ENCODE data around the gene ACTRT2. TPM values are rescaled to one million over a fixed set of nuclear protein-coding genes. Genes with fewer than 3 reads are reported as not detected.

ACTRT2 gene
- total and polyA plus RNA-seq, 2 donors (not counting 3 experiments of a cell fraction or from before 2014, with no cell fraction given), result not detected

- BruUV-seq (replicated peaks), result no TSS peak
- POLR2A ChIA-PET, result no interaction called here
Observed at GRCh38 chr1:3067671-3068563, 46.6 kb downstream of the ACTRT2 start.

More at GRCh38 chr1:3067671-3068563, 46.6 kb downstream of the ACTRT2 start:
- FAIRE-seq (no peak), DNase-seq (ENCODE audit: low read depth, low spot score) (no peak)
- H3K79me2 ChIP-seq (ENCODE audit: control insufficient read depth, insufficient read depth, low read length), result no peaks in the 10 kb centered on the region
- peaks cover 63 to 79% of the 10 kb centered on the region in 2 experiments for H3K27me3 ChIP-seq (ENCODE audit: control insufficient read depth in 2 of 2, insufficient read depth in 2 of 2, low read length in 2 of 2)
- CTCF ChIA-PET, result no interaction called here
- TF ChIP-seq GATA2 (IDR thresholded peaks at IDR 0.05; ENCODE audit: insufficient read depth, insufficient read length, low read depth, low read length) (no peak), EZH2 (IDR thresholded peaks at IDR 0.05; ENCODE audit: borderline replicate concordance, low read depth, low read length, severe bottlenecking) (peak; percentile 83), FOS (IDR thresholded peaks at IDR 0.05; ENCODE audit: borderline replicate concordance, insufficient read depth, low read length) (no peak), POLR2AphosphoS5 (IDR thresholded peaks at IDR 0.05; ENCODE audit: insufficient read depth, low read depth, low read length) (no peak), CTCF (IDR thresholded peaks at IDR 0.05; ENCODE audit: extremely low read depth in 1 of 2, insufficient read depth in 1 of 2, low read depth in 1 of 2, low read length in 2 of 2) (no peak)
- H3K36me3 ChIP-seq (ENCODE audit: control insufficient read depth in 2 of 2, extremely low read depth in 1 of 2, insufficient read depth in 2 of 2, low read length in 2 of 2), result no peaks in the 10 kb centered on the region
- H3K4me1 ChIP-seq (ENCODE audit: control insufficient read depth, extremely low read depth, insufficient read depth, low read length), result no peaks in the 10 kb centered on the region
- dilution Hi-C loops (cut with MboI; ENCODE audit: extremely low pct_ligation_motif_present, low sequenced_read_pairs), result no loop called here
- H3K9me3 ChIP-seq (replicated peaks; ENCODE audit: control insufficient read depth, insufficient read depth, low read length), result no peaks in the 10 kb centered on the region
- no peak overlapping the region for H2AFZ ChIP-seq (ENCODE audit: low read depth, low read length)
- H3K27ac ChIP-seq (ENCODE audit: insufficient read depth, low read depth, low read length), result no peak overlapping the region
- H3K9ac ChIP-seq (replicated peaks; ENCODE audit: extremely low read depth, insufficient read depth, low read length), result no peak overlapping the region
- H4K20me1 ChIP-seq (replicated peaks; ENCODE audit: control insufficient read depth, extremely low read depth, insufficient read depth, low read length), result no peaks in the 10 kb centered on the region
- intact Hi-C loops (cut with micrococcal nuclease), result loop anchor here (5.0 to 10.0 kb wide), 2 partner anchors 247 to 656 kb away; partner anchors contain the start of gene PEX10
- no peak overlapping the region for H3K4me3 ChIP-seq (replicated peaks in 1 of 3; ENCODE audit: insufficient read depth in 1 of 3, low read depth in 1 of 3, low read length in 3 of 3)
- H3K9me1 ChIP-seq (replicated peaks; ENCODE audit: control insufficient read depth, extremely low read depth, insufficient read depth, low read length), result no peaks in the 10 kb centered on the region
- H3K4me2 ChIP-seq (ENCODE audit: insufficient read depth, low read length), result no peak overlapping the region

Measured in endothelial cell of umbilical vein (primary cell).